Measurements from ENCODE around the gene SPTSSA.
"Not testable (repeated sequence)": the region's sequence is repeated elsewhere in the genome, so short reads cannot be mapped to it uniquely, and the experiment has no call there.

SPTSSA gene, protein sequence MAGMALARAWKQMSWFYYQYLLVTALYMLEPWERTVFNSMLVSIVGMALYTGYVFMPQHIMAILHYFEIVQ

DNA sequence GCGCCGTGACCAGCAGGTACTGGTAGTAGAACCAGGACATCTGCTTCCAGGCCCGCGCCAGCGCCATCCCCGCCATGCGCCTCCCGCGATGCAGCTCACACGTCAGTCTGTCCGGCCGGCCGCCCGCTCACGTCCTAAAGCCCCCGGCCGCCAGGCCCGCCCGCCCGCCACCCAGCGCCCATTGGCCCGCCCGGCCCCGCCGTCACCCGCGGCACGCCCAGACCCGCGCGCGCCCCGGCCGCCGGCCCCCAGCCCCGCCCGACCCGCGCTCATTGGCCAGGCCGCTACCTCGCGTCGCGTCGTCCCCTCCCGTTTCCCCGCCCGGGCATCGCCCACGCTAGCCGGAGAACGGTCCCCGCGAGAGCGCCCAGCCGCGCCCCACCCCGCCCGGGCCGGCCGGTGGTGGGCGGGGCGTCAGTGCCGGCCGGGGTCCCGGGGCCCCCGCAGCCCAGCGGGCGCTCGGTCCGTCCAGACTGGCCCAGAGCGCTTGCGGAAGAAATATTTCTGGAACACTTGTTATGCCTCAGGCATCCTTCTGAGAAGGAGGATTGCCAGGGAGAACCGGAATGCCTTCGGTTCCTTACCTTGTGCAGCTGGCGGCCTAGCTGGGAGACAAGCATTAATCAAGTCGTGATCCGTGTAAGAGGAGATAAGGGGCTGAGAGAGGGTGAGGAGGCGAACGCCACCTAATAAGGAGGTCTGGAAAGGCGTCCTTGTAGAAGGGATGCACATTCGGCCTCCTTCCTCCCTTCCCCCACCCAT is at the start of gene SPTSSA:
Gene SPTSSA, minus strand, starts transcription at position 109 of the 762 bp plus-strand sequence. Its CDS starts 33 bp downstream, at position 76.
- DNase-seq: peak; percentile 94

DNA sequence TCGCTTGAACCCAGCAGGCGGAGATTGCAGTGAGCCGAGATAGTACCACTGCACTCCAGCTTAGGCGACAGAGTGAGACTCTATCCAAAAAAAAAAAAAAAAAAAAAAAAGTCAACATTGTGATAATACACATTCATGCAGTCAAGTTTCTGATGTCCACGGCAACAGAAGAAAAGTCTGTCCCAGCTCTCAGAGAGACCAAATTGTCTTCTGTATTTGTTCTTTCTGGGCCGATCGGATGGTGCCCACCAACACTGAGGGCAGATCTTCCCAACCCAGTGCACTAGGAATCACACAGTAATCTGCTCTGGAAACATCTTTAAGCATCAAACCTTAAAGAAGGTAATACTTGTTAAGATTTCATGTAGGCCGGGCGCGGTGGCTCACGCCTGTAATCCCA is 45.8 kb upstream of the SPTSSA start:
- DNase-seq: no peak

DNA sequence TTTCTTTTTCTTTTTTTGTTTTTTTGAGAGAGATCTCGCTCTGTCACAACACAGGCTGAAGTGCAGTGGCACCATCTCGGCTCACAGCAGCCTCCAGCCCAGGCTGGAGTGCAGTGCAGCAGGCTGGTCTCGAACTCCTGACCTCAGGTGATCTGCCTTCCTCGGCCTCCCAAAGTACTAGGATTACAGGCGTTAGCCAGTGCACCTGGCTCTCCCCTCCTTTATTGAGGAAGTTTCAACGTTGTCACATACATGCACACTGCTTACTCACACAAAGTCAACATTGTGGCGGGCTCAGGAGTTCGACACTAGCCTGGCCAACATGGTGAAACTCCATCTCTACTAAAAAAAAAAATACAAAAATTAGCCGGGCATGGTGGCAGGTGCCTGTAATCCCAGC is 45.4 kb upstream of the SPTSSA start:
- DNase-seq: no peak

DNA sequence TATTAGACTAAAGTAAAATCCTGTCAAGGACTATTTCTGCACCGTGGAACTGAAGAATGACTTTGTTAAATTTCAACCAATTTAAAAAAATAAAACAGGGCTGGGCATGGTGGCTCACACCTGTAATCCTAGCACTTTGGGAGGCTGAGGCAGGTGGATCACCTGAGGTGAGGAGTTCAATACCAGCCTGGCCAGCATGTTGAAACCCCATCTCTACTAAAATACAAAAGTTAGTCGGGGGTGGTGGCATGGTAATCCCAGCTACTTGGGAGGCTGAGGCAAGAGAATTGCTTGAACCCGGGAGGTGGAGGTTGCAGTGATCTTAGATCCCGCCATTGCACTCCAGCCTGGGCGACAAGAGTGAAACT is 43.1 kb upstream of the SPTSSA start:
- DNase-seq: not testable (repeated sequence)

DNA sequence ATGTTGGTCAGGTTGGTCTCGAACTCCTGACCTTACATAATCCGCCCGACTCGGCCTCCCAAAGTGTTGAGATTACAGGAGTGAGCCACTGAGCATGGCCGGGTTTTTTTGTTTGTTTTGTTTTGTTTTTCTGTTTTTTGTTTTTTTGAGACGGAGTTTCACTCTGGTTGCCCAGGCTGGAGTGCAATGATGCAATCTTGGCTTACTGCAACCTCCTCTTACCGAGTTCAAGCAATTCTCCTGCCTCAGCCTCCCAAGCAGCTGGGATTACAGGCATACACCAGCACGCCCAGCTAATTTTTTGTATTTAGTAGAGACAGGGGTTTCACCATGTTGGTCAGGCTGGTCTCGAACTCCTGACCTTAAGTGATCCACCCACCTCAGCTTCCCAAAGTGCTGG is 42.0 kb upstream of the SPTSSA start:
- not testable (repeated sequence) for DNase-seq

DNA sequence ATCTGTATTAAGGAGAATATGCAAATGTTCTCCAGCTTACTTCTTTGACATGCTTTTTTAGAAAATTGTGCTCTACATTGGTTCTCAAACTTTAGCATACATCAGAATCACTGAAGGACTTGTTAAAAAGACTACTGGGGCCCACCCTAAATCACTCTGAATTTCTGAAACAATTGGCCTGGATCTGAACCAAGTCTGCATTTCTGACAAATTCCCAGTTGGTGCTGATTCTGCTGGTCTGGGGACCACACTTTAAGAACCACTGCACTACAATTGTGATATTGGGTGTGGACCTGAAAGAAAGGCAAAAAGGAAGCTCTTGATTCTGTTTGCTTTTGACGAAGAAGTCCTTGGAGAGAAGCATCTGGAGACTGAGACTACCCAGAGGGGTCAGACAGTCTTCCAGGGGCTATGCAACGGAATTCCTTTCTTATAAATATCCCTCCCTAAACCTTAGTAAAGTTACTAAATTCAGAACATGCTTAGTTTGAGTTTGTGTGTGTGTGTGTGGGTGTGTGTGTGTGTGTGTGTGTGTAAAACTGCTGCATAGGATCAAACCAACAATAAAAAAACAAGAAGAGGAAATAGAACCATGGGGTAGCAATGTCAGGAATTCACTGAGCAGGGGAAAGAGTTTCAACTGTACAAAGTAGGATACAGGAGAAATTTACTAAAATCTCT is 40.6 kb upstream of the SPTSSA start:
- no peak for DNase-seq

DNA sequence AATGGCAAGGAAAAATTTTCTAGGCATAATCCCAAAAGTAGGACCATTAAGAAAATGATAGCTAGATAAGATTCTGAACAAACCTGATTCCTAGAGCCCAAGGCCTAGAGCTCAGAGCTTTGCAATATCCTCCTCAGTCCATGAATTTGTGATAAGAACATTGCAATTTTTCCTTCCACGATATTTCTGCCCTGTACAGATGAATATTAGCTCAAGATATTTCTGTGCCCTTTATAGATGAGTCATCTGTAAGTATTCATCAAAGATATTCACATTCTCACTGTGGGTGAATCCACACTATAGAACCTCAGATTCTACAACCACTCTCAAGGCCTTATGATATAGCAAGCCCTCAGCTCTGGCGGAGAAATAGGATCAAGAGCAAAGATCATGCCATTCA is 40.0 kb upstream of the SPTSSA start:
- no peak for DNase-seq

DNA sequence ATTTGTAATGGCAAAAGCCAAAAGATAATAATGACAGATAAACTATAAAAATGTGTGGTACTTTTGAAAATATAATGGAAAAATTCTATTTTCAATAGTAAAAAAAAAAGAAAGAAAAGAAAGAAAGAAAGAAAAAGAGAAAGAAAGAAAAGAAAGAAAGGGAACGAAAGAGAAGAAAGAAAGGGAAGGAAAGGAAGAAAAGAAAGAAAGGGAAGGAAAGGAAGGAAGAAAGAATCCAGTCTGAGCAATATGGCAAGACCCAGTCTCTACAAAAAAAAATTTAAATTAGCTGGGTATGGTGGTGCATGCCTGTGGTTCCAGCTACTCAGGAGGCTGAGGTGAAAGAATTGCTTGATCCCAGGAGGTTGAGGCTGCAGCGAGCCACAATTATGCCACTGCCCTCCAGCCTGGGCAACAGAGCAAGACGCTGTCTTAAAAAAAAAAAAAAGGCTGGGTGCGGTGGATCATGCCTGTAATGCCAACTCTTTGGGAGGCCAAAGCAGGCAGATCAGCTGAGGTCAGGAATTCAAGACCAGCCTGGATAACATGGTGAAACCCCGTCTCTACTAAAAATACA is 39.1 kb upstream of the SPTSSA start:
- DNase-seq: no peak

DNA sequence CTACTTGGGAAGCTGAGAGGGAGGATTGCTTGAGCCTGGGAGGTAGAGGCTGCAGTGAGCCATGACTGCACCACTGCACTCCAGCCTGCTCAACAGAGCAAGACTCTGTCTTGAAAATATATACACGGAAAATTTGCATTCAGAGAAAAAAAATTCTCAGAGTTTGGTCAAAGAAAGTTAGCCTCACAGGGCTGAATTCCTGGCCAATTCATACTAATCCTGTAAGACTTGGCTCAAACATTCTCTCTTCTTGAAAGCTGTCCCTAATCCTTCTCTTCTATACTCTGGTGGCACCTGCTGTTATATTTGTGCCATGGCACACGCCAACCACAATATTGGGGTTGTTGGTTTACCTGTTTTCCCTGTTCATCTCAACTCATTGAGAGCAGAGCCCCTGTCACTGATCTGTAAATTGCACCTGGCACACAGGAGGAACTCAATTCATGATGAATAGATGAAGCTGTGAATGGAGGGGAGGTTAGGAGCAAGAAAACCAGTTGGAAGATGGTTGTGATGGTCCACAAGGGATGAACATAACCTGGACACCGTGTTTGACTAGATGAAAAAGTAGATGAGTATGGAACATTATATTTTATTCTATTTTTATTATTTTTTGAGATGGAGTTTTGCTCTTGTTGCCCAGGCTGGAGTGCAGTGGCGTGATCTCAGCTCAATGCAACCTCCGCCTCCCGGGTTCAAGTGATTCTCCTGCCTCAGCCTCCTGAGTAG is 36.8 kb upstream of the SPTSSA start:
- peak; percentile 2 for DNase-seq

DNA sequence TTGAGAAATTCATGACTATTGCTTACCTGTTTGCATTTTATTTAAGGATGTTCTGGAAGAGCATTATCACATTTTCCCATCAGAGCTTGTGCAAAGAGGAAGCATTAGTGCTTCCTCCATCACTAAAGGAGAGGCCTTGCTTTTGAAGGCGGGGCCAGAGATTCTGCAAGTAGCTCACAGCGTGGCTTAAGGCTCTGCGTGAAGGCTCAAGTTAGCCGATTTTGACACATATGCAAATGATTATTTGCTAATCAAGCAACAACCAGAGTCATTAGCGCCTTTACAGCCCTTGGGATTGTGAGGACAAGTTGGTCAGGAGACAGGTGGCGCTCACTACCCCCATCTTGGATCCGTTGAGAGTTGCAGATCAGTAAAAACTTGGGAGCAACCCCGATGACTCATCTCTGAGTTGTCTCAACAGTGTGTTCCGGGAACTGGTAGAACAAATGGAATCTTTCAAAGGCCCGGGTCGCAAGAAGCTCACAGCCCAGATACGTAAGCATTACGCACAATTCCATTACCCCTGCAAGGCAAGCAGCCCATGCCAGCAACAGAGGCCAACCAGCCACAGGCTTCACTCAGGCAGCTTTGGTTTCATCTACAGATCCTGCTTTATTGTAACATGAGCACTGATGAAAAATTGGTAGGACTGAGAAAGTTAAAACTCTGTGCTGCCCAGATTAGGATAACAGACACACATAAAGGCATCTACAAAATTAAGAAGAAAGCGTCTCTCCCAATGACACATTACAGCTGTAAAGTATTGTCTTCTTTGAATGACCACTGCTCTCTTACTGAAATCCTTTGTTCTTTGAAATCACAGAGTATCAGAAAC is 34.9 kb upstream of the SPTSSA start:
- no peak for DNase-seq

DNA sequence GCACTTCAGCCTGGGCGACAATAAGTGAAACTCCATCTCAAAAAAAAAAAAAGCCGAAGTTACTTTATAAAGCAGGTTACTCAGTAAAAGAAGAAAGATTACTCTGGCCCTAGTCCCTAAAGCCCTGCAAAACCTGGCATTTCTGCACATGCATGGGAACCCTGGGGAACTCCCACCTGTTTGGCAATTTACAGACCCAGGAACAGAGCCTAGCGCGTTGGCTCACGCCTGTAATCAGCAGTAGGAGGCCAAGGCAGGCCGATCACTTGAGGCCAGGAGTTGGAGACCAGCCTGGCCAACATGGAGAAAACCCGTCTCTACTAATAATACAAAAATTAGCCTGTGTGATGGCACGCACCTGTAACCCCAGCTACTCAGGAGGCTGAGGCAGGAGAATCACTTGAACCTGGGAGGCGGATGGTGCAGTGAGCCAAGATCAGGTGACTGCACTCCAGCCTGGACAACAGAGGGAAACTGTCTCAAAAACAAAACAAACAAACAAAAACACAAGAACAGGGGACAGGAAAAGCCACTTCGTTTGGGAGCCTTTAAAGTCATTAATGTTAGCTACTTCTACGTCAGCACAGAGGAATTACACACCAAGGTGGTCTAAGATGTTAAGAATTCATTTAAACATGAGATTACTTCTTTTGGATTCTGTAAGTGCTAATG is 34.1 kb upstream of the SPTSSA start:
- no peak for DNase-seq

DNA sequence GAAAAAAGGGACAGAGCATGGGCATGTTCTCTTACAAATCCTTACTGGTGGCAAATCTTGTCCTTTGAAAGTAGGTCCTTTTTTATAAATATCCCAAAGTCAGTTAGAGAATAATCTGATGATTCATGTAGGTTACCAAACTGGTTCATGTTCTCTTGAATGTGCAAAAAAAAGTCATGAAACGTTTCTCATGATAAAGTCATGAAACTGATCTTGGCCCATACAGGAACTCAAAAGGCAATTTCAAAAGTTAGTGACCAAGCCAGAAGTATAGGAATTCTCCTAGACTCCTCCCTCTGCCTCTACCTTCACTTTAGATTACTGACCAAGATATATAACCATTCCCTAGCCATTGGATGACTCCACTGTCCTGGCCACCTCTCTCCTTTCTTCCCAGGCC is 27.3 kb upstream of the SPTSSA start:
- DNase-seq: no peak

DNA sequence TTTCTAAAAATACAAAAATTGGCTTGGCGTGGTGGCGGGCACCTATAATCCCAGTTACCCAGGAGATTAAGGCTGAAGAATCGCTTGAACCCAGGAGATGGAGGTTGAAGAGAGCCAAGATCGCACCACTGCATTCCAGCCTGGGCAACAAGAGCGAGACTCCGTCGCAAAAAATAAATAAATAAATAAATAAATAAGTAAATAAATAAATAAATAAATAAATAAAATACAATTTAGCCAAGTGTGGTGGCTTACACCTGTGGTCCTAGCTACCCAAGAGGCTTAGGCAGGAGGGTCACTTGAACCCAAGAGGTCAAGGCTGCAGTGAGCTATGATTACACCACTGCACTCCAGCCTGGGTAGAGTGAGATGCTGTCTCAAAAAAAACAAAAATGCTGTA is 26.5 kb upstream of the SPTSSA start:
- DNase-seq: no peak

DNA sequence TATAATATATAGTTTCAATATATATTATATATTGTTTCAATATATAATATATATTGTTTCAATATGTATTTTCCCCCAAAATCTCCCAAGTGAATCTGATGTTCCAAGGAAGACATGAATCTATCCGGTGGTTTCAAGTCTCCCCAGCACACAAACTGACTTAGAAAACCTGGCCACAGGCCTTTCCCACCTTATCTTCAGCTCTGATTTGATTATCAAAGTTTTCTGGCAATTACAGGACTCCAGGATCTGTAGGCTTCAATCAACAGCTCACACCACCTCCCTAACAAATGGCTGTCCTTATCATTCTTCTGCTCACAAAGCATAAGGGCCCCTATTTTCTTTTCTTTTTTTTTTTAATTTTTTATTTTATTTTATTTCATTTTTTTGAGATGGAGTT is 22.7 kb upstream of the SPTSSA start:
- DNase-seq: no peak

DNA sequence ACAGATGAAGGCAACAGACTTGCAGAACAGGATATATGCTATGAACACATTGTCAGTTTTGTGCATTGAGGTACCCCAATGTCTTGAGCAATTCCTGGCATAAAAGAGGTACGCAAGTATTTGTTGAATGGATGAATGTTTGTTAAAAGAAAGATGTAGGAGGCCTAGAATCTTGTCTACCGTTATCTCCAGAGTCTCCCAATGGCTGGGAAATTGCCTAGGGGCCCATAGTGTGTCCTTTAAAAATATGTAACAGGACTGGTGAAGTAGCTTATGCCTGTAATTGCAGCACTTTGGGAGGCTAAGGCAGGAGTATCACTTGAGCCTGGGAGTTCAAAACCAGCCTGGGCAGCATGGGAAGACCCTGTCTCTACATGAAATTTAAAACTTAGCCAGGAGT is 20.4 kb upstream of the SPTSSA start:
- no peak for DNase-seq

DNA sequence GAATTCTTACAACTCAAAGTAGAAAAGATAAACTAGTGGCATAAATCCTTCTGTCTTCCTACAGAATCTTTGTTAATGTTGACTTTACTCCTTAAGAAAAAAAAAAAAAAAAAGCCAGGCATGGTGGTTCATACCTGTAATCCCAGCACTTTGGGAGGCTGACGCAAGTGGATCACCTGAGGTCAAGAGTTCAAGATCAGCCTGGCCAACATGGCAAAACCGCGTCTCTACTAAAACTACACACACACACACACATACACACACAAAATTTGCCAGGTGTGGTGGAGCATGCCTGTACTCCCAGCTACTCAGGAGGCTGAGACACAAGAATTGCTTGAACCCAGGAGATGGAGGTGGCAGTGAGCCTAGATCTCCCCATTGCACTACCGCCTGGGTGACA is 17.7 kb upstream of the SPTSSA start:
- DNase-seq: no peak

DNA sequence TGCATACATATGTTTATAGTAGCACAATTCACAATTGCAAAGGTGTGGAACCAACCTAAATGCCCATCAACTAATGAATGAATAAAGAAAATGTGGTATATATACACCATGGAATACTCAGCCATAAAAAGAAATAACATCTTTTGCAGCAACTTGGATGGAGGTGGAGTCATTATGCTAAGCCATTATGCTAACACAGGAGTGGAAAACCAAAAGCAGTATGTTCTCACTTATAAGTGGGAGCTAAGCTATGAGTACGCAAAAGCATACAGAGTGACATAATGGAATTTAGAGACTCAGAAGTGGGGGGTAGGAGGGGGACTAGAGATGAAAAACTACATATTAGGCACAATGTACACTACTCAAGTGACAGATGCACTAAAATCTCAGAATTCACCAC is 16.2 kb upstream of the SPTSSA start:
- DNase-seq: no peak

DNA sequence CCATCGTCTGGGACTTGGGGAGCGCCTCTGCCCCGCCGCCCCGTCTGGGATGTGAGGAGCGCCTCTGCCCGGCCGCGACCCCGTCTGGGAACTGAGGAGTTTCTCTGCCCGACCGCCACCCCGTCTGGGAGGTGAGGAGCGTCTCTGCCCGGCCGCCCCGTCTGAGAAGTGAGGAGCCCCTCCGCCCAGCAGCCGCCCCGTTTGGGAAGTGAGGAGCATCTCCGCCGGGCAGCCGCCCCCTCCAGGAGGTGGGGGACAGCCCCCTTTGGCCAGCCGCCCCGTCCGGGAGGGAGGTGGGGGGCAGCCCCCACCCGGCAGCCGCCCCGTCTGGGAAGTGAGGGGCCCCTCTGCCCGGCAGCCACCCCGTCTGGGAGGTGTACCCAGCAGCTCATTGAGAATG is 14.0 kb upstream of the SPTSSA start:
- not testable (repeated sequence) for DNase-seq

DNA sequence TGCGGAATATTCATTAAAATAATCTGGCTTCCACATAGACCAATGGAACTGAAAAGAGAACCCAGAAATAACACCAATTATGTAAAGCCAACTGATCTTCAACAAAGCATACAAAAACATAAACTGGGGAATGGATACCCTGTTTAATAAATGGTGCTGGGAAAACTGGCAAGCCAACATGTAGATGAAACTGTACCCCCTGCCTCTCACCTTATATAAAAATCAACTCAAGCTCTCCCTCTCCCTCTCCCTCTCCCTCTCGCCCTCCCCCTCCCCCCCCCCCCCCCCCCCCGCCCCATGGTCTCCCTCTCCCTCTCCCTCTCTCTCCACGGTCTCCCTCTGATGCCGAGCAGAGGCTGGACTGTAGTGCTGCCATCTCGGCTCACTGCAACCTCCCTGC is 13.1 kb upstream of the SPTSSA start:
- no peak for DNase-seq

DNA sequence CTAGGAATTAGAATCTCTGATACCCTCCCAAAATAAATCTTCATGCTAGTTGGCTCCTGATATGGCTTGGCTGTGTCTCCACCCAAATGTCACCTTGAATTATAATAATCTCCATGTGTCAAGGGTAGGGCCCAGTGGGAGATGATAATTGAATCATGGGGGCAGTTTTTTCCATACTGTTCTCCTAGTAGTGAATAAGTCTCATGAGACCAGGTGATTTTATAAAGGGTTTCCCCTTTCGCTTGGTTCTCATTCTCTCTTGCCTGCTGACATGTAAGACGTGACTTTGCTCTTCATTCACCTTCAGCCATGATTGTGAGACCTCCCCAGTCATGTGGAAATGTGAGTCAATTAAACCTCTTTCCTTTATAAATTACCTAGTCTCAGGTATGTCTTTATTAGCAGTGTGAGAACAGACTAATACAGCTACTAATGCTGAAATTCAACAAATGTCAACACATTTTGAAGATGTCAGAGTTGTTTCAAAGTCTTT is 12.2 kb upstream of the SPTSSA start:
- no peak for DNase-seq

DNA sequence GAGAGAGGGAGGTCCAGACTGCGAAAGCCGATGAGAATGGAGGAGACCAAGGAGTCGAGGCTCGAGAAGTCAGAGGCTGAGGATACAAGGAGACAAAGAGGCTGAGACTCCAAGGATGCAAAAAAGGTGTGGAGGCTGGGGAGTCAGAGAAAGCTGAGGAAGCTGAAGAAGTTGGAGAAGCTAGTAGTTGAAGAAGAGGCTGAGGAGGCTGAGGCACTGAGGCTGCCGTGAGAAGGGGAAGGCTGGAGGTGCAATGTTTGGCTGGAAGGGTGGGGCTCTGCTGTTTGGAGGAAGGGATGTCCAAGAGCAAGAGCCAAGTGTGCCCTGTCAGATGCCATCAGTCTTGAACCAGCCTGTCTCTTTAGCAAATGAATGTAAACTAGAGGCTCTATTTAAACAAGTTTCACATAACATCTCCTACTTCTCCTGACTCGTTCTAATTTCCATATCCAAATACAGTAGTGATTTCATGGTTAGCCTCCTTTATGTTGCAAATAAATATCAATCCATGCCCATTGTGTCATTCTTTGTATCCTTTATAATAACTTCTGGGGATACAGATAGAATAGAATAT is 10.8 kb upstream of the SPTSSA start:
- no peak for DNase-seq
